A673 (cell line): ENCODE data around the gene SLC5A1.

Experiments
- EZH2 ChIP-seq: fragments of 200-600 bp; sonication (generic); IDR thresholded peaks from 2 replicates; pipeline ENCODE4 v1.6.1; 2017; ENCODE audit warnings: borderline replicate concordance, low read depth, mild to moderate bottlenecking, mixed read lengths, antibody characterized with exemption, low read length; ENCODE audit not compliant: poor library complexity, severe bottlenecking
- TF ChIP-seq, protein P1 (sequence below): fragments of 300-800, 200-600 bp; sonication (generic); conservative IDR thresholded peaks from 2 replicates; pipeline ENCODE4 v1.5.1; 2017; ENCODE audit warnings: low read depth, mild to moderate bottlenecking, antibody characterized with exemption, low read length, moderate library complexity, mixed read lengths

DNA sequence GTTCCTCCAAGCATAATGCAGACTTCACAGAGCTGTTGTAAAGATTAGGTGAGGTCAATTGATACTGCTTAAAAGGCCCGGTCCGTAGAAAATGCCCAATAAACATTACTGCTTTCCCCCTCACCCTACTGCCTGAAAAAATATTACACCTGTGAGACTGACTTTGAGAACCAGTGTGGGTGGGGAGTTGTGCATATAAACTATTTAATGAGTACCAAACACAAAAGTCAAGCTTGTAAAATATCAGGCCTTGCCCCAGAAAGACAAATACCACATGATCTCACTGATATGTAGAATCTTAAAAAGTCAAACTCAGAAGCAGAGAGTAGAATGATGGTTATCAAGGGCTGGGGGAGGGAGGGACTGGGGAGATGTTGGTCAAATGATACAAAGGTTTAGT, 69.3 kb downstream of the SLC5A1 start:
- TF ChIP-seq, protein P1, sequence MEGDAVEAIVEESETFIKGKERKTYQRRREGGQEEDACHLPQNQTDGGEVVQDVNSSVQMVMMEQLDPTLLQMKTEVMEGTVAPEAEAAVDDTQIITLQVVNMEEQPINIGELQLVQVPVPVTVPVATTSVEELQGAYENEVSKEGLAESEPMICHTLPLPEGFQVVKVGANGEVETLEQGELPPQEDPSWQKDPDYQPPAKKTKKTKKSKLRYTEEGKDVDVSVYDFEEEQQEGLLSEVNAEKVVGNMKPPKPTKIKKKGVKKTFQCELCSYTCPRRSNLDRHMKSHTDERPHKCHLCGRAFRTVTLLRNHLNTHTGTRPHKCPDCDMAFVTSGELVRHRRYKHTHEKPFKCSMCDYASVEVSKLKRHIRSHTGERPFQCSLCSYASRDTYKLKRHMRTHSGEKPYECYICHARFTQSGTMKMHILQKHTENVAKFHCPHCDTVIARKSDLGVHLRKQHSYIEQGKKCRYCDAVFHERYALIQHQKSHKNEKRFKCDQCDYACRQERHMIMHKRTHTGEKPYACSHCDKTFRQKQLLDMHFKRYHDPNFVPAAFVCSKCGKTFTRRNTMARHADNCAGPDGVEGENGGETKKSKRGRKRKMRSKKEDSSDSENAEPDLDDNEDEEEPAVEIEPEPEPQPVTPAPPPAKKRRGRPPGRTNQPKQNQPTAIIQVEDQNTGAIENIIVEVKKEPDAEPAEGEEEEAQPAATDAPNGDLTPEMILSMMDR = no peak
- TF ChIP-seq EZH2 = no peak
